Endothelial cell of umbilical vein (primary cell): ENCODE measurements around the gene FANCI. TPM values are rescaled to one million over a fixed set of nuclear protein-coding genes. Genes with fewer than 3 reads are reported as not detected.

Source experiments
- BruUV-seq: library from RNA; stranded (reverse); fragments of 400-500 nt; replicated peaks from 2 replicates; lab custom pipeline; 2021; lab: Mats Ljungman, UMichigan
- CTCF ChIA-PET: fragments of 300-600, 350-600 bp; sonication (Branson Sonifier 250); formaldehyde crosslinking; loops from one replicate; lab custom pipeline; 2021; ENCODE audit warnings: antibody characterized with exemption, inconsistent platforms; lab: Charles Lee
- POLR2A ChIA-PET: fragments of 300-600, 350-600 bp; sonication (Branson Sonifier 250); formaldehyde crosslinking; loops from one replicate; lab custom pipeline; 2021; ENCODE audit warnings: antibody characterized with exemption, inconsistent platforms; lab: Charles Lee
- DNase-seq: peaks from one replicate; pipeline ENCODE4 v3.0.0-alpha.2; 2011; ENCODE audit warnings: low read depth, low spot score
- FAIRE-seq: peaks from 2 replicates; lab custom pipeline; 2011; peaks lifted over from hg19 to GRCh38; lab: Jason Lieb, UNC
- H2AFZ ChIP-seq: 2 replicates; pipeline ENCODE4 v1.6.0; 2012; ENCODE audit warnings: low read depth, low read length, control low read depth, inconsistent platforms
- H3K27ac ChIP-seq: 2 replicates; pipeline ENCODE4 v1.5.1; 2011; ENCODE audit warnings: low read depth, mild to moderate bottlenecking, control low read depth, low read length, moderate library complexity; ENCODE audit not compliant: insufficient read depth
- H3K27me3 ChIP-seq, 2 experiments: 2 replicates each; pipeline versions ENCODE4 v1.6.0 to v1.6.1; 2011; ENCODE audit warnings: low read length in 2 of 2, mixed read lengths in 1 of 2; ENCODE audit not compliant: control insufficient read depth in 2 of 2, insufficient read depth in 2 of 2
- H3K36me3 ChIP-seq, 2 experiments: 2 replicates in 1 of 2; 3 replicates in 1 of 2; pipeline ENCODE4 v1.5.1; 2011; ENCODE audit warnings: low read length in 2 of 2, mild to moderate bottlenecking in 1 of 2, moderate library complexity in 1 of 2; ENCODE audit not compliant: control insufficient read depth in 2 of 2, insufficient read depth in 2 of 2; ENCODE audit errors: extremely low read depth in 1 of 2
- H3K4me1 ChIP-seq: 3 replicates; pipeline ENCODE4 v1.5.1; 2011; ENCODE audit warnings: mild to moderate bottlenecking, low read length; ENCODE audit not compliant: control insufficient read depth, insufficient read depth; ENCODE audit errors: extremely low read depth
- H3K4me2 ChIP-seq: 2 replicates; pipeline ENCODE4 v1.6.1; 2011; ENCODE audit warnings: low read length, control low read depth, mixed read lengths; ENCODE audit not compliant: insufficient read depth
- H3K4me3 ChIP-seq, 3 experiments: fragments of 200-600 bp in 1 of 3; sonication (generic), shearing (Covaris generic) in 1 of 3; replicated peaks in 1 of 3; 2 replicates each; pipeline ENCODE4 v1.5.1; 2011 to 2016; ENCODE audit warnings: control low read depth in 3 of 3, low read length in 3 of 3, mild to moderate bottlenecking in 2 of 3, inconsistent platforms in 1 of 3, low read depth in 1 of 3, moderate library complexity in 1 of 3; ENCODE audit not compliant: insufficient read depth in 1 of 3
- H3K79me2 ChIP-seq: 2 replicates; pipeline ENCODE4 v1.6.0; 2012; ENCODE audit warnings: low read length, inconsistent platforms; ENCODE audit not compliant: control insufficient read depth, insufficient read depth
- H3K9ac ChIP-seq: replicated peaks from 2 replicates; pipeline ENCODE3; 2011; ENCODE audit warnings: low read length, control low read depth; ENCODE audit not compliant: insufficient read depth; ENCODE audit errors: extremely low read depth
- H3K9me1 ChIP-seq: replicated peaks from 3 replicates; pipeline ENCODE4 v1.6.0; 2011; ENCODE audit warnings: mild to moderate bottlenecking, low read length; ENCODE audit not compliant: control insufficient read depth, insufficient read depth; ENCODE audit errors: extremely low read depth
- H3K9me3 ChIP-seq: replicated peaks from 2 replicates; pipeline ENCODE4 v1.5.1; 2012; ENCODE audit warnings: low read length, inconsistent platforms; ENCODE audit not compliant: control insufficient read depth, insufficient read depth
- H4K20me1 ChIP-seq: replicated peaks from 2 replicates; pipeline ENCODE3; 2011; ENCODE audit warnings: mild to moderate bottlenecking, low read length; ENCODE audit not compliant: control insufficient read depth, insufficient read depth; ENCODE audit errors: extremely low read depth
- CTCF ChIP-seq, 2 donors: IDR thresholded peaks; 1 replicate in 1 of 2; 2 replicates in 1 of 2; pipeline ENCODE4 v1.5.1; 2011; ENCODE audit warnings: low read length in 2 of 2, mild to moderate bottlenecking in 2 of 2, moderate library complexity in 2 of 2, control low read depth in 1 of 2, inconsistent platforms in 1 of 2, low read depth in 1 of 2; ENCODE audit not compliant: insufficient read depth in 1 of 2; ENCODE audit errors: extremely low read depth in 1 of 2
- EZH2 ChIP-seq: IDR thresholded peaks from 2 replicates; pipeline ENCODE4 v1.6.1; 2012; ENCODE audit warnings: borderline replicate concordance, low read depth, mild to moderate bottlenecking, moderate library complexity, low read length, inconsistent platforms; ENCODE audit not compliant: severe bottlenecking
- FOS ChIP-seq: IDR thresholded peaks from 2 replicates; pipeline ENCODE4 v1.6.1; 2011; ENCODE audit warnings: mild to moderate bottlenecking, low read length, moderate library complexity, borderline replicate concordance; ENCODE audit not compliant: insufficient read depth
- GATA2 ChIP-seq: IDR thresholded peaks from 2 replicates; pipeline ENCODE4 v1.7.0; 2011; ENCODE audit warnings: low read depth, mild to moderate bottlenecking, moderate library complexity, mixed read lengths, low read length; ENCODE audit not compliant: insufficient read length, insufficient read depth
- dilution Hi-C: fragments of 300-500 bp; cut with MboI; formaldehyde crosslinking; loops from one replicate; pipeline ENCODE4 v1.15.0; 2019; ENCODE audit warnings: low sequenced_read_pairs; ENCODE audit not compliant: extremely low pct_ligation_motif_present
- intact Hi-C: fragments of 100-400 bp; cut with micrococcal nuclease; formaldehyde crosslinking; loops from one replicate; pipeline ENCODE4 v1.10.0; 2022
- polyA plus RNA-seq, 4 experiments: library from polyadenylated mRNA; depleted of rRNA in 3 of 4; stranded (reverse) in 3 of 4; unstranded in 1 of 4; fragments of >200 nt; gene quantifications; 2 replicates each; pipeline versions ENCODE4 v1.2.1 to v1.2.3, GENCODE V29; 2011 to 2012; ENCODE audit warnings: missing spikeins in 1 of 4
- total RNA-seq: library from RNA; stranded (reverse); gene quantifications from 2 replicates; pipeline ENCODE4 v1.2.3, GENCODE V29; 2021

FANCI gene
- total and polyA plus RNA-seq, 2 donors (not counting 3 experiments of a cell fraction or from before 2014, with no cell fraction given): 10.8 to 74.7 TPM

- H3K4me1 ChIP-seq: peaks cover 28% of the 10 kb centered on the region
- peaks cover 38% of the 10 kb centered on the region for H3K79me2 ChIP-seq
- H3K27me3 ChIP-seq: peaks cover 0 to 6% of the 10 kb centered on the region in 2 experiments
- peaks cover 6 to 8% of the 10 kb centered on the region in 2 experiments for H3K36me3 ChIP-seq
- intact Hi-C loops (loop anchor here (2.0 to 10.0 kb wide), 2 partner anchors 23 to 711 kb away; partner anchors contain the start of gene AEN), dilution Hi-C loops (no loop called here)
- no peak for TF ChIP-seq GATA2
- TF ChIP-seq FOS: no peak
- TF ChIP-seq EZH2: peak; percentile 50
- no peak for TF ChIP-seq CTCF (IDR thresholded peaks at IDR 0.05; ENCODE audit: extremely low read depth in 1 of 2, insufficient read depth in 1 of 2, low read depth in 1 of 2, low read length in 2 of 2)
- peak overlapping the region; percentile 88 for H2AFZ ChIP-seq
- H3K4me2 ChIP-seq: peak overlapping the region; percentile 80
- BruUV-seq: no TSS peak
- peaks cover 7% of the 10 kb centered on the region for H4K20me1 ChIP-seq
- no peaks in the 10 kb centered on the region for H3K9me1 ChIP-seq
- H3K27ac ChIP-seq: no peak overlapping the region
- no peak for FAIRE-seq
- H3K9me3 ChIP-seq: no peaks in the 10 kb centered on the region
- ChIA-PET POLR2A (no interaction called here), CTCF (interaction anchor here (0.8 to 2.0 kb wide), 7 partner anchors 20 to 431 kb away, joined by 3 to 29 read pairs (median 3); no protein-coding TSS in a partner anchor)
- H3K4me3 ChIP-seq: peak overlapping the region; percentile 17 to 54 (median 42)
- DNase-seq: peak; percentile 52
- no peak overlapping the region for H3K9ac ChIP-seq
Observed at GRCh38 chr15:89335298-89336041, 91.7 kb downstream of the FANCI start.
